ENCODE results near the gene HDGFL3. TPM values are rescaled to one million over a fixed set of nuclear protein-coding genes. Genes with fewer than 3 reads are reported as not detected.
A peak's percentile ranks its signal among the peaks of the same experiment; 100 is the strongest.
"Not testable (repeated sequence)": the region's sequence is repeated elsewhere in the genome, so short reads cannot be mapped to it uniquely, and the experiment has no call there.

The HDGFL3 gene
- 31.3 and 67.3 TPM in 2 replicates for total RNA-seq (2014; rRNA removed; shearing (Covaris generic))

DNA sequence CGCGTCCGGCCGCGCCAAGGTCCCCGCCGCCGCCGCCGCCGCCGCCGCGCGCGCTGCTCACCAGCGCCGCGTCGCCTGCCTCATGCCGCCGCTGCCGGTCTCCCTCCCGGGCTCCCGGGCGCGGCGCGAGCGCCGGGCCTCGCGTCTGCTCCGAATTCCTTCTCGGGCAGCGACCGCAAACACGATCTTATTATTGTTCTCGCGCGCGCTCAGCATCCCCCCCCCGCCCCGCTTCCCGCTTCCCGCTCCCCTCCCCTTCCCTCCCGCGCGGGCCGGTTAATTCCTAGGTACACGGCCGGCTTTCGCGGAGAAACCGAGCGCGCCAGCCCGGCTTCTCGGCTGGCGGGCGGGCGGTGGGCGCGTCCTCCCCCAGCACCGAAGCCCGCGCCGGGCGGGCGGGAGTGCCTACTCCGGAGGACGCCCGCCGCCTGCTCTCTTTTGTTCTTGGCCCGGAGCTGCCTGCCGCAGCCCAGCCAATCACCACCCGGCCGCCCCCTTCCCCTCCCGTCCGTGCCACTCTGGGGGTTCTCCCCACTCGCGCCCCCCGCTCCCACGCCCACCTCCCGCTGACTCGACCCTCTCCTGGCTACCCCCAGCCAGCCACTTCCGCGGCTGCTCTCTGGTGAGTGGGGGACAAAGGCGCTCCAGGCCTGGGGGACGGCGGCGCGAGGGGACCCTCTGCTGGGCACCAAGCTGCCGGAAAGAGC is at the start of gene HDGFL3:
HDGFL3 (minus strand) TSS at position 164 of the 707 bp plus-strand sequence. CDS start 409 bp downstream, outside the sequence.
- DNase-seq (ENCODE audit: low spot score), result peak; percentile 80
- in situ Hi-C loops (cut with HindIII; ENCODE audit: low sequenced_read_pairs), result no loop called here

DNA sequence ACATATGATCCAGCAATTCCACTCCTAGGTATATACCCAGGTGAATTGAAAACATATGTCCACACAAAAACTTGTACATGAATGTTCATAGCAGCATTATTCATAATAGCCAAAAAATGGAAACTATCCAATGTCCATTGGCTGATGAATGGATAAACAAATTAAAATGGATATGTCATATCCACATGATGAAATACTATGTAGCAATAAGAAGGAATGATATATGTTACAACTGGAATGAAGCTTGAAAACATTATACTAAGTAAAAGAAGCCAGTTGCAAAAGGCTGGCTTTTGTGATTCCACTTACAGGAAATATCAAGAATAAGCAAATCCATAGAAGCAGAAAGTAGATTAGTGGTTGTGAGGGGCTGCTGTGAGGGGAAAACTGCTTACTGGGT is 43.2 kb upstream of the HDGFL3 start:
- in situ Hi-C loops (cut with HindIII; ENCODE audit: low sequenced_read_pairs), result no loop called here
- no peak for DNase-seq (ENCODE audit: low spot score)

DNA sequence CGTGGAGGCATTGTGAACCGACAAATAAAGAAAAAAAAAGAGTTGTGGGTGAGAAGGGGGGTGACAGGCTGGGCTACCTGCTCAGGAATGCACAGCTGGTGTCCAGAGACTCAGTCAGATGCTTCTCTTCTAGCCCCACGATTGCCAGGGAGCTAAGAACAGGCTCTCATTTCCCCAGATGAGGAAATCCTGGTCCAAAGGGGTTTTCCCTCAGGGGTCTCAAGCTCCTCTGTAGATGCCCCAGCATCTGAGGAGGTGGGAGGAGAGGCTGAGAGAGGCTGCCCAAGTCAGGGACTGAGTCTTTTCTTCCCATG is 41.4 kb upstream of the HDGFL3 start:
- in situ Hi-C loops (cut with HindIII; ENCODE audit: low sequenced_read_pairs), result no loop called here
- DNase-seq (ENCODE audit: low spot score), result no peak

DNA sequence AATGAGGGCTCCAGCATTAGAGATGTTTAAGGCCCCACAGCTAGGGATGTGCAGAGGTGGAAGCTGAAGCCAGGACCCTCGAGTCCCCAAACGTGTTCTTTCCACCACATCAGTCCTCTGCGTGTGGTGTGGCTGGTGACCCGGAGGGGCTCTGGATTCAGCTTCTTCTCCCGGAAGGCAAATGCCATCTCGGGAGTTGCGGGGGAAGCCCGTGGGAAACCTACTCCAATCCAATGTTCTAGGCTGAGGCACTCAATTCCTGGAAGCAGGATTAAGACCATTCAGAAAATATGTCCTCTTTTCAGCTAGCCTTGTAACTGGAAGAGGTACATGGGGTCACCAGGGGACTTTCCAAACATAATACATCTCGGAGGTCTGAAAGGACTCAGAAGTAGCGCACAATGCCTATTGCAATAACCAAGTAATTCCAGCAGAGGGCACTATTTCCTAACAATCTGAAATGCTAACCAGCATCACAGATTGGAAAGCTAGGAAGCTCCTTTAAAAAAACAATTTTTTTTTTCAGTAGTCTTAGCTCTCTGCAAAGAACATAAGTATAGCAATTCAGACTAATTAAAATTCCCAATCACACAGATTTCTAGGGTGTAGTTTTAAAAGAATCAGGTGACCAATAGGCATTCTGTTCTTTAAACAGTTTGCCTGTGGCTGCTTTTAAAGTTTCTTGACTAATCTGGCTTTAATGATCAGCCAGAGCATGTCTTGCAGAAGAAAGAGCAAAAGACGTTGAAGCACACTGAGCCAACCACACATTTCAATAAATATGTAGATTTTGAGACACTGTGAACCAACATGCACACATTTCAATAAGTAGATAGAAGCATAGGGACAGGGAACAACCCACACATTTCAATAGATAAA is 40.8 kb upstream of the HDGFL3 start:
- peak; percentile 75 for DNase-seq (ENCODE audit: low spot score)
- in situ Hi-C loops (cut with HindIII; ENCODE audit: low sequenced_read_pairs), result no loop called here

DNA sequence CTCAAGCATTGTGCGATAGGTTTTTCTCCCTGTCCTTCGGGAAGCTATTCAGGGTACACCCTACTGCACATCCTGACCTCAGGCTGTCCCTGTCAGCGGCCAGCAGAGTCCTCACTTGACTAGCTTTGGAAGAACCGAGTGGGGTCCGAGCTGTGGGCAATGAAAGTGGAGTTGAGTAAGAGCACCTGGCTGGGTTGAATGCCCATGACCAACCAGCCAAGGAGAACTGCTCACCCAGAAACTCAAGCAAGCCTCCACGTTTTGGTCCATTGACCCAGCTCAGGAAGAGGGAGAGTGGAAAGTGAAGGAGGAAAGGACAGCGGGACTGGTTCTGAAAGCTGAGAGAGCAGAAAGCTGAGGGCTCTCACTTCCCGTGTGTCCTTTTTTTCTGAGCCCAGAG is 36.0 kb upstream of the HDGFL3 start:
- in situ Hi-C loops (cut with HindIII; ENCODE audit: low sequenced_read_pairs), result no loop called here
- no peak for DNase-seq (ENCODE audit: low spot score)

DNA sequence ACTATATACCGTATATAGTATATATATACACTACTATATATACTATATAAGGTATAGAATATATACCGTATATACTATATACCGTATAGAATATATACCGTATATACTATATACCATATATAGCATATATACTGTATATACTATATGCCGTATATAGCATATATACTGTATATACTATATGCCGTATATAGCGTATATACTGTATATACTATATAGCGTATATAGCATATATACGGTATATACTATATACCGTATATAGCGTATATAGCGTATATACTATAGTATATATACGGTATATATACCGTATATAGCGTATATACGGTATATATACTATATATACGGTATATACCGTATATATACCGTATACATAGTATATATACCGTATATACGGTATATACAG is 22.6 kb upstream of the HDGFL3 start:
- in situ Hi-C loops (cut with HindIII; ENCODE audit: low sequenced_read_pairs), result no loop called here
- no peak for DNase-seq (ENCODE audit: low spot score)

DNA sequence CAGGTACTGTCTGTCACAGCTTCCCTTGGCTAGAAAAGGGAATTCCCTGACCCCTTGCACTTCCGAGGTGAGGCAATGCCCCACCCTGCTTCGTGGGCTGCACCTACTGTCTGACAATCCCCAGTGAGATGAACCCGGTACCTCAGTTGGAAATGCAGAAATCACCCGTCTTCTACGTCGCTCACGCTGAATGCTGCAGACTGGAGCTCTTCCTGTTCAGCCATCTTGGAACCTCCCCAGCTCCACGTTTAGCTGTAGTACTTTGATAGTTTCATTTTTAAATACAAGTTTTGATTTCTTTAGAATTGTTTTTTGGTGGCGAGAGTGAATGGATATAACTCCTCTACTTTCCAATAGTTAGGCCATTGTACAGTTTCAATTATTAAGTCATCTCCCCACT is 17.8 kb upstream of the HDGFL3 start:
- DNase-seq (ENCODE audit: low spot score), result no peak
- in situ Hi-C loops (cut with HindIII; ENCODE audit: low sequenced_read_pairs), result no loop called here

DNA sequence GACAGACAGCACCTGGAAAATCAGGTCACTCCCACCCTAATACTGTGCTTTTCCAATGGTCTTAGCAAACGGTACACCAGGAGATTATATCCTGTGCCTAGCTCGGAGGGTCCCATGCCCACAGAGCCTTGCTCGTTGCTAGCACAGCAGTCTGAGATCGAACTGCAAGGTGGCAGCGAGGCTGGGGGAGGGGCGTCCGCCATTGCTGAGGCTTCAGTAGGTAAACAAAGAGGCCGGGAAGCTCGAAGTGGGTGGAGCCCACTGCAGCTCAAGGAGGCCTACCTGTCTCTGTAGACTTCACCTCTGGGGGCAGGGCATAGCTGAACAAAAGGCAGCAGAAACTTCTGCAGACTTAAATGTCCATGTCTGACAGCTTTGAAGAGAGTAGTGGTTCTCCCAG is 14.2 kb upstream of the HDGFL3 start:
- DNase-seq (ENCODE audit: low spot score); in situ Hi-C loops (cut with HindIII; ENCODE audit: low sequenced_read_pairs): not testable (repeated sequence)

DNA sequence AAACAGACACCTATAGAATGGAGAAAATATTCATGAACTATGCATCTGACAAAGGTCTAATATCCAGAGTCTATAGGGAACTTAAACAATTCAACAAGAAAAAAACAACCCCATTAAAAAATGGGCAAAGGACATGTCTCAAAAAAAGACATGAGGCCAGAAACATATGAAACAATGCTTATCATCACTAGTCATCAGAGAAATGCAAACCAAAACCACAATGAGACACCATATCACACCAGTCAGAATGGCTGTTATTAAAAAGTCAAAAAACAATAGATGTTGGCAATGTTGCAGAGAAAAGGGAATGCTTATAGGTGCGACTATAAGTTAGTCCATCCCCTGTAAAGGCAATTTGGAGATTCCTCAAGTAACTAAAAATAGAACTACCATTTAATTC is 11.4 kb upstream of the HDGFL3 start:
- in situ Hi-C loops (cut with HindIII; ENCODE audit: low sequenced_read_pairs), result no loop called here
- DNase-seq (ENCODE audit: low spot score), result no peak

DNA sequence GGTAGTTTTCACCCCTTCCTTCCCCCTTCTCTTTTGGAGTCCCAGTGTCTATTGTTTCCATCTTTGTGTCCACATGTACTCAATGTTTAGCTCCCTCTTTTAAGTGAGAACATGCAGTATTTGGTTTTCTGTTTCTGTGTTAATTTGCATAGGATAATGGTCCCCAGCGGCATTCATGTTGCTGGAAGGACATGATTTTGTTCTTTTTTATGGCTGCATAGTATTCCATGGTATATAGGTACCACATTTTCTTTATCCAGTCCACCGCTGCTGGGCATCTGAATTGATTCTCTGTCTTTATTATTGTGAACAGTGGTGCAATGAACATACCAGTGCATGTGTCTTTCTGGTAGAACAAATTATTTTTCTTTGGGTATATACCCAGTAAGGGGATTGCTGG is 7.7 kb upstream of the HDGFL3 start:
- in situ Hi-C loops (cut with HindIII; ENCODE audit: low sequenced_read_pairs), result no loop called here
- no peak for DNase-seq (ENCODE audit: low spot score)

DNA sequence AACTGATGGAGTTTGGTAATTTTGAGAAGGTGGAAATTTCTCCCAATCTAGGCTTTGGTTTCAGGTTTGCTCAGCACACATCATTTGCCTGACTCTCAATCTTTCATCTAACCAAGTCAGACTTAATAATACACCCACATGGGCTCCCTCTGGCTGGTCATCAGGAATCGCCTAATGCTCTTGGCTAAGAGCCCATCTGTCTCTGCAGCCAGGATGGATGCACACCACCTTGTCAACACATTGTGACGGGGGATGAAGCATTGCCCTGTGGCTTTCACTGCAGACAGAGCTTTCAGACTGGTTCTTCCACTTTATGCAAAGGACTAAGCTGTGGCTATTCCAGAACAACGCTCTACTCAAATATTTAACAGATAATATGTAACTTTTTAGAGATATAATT is 3.0 kb upstream of the HDGFL3 start:
- in situ Hi-C loops (cut with HindIII; ENCODE audit: low sequenced_read_pairs), result no loop called here
- peak; percentile 83 for DNase-seq (ENCODE audit: low spot score)

DNA sequence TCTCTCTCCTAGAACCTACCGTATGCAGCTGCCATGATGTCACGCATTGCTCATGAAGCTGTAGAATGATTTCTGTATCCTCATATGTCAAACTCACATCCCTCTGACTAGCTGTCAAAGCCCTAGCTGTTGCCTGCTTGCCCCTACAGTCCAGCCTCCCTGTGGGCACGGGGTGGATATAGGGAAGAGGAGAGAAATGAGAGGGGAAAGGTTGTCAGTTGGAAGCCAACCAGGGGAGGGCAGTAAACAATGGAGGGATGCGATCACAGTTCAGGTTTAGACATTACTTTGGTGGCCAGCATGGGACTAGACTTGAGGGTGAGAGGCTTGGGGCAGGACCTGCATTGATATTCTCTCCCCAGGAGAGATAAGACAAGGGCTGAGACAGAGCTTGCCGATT is 1.7 kb upstream of the HDGFL3 start:
- in situ Hi-C loops (cut with HindIII; ENCODE audit: low sequenced_read_pairs), result no loop called here

DNA sequence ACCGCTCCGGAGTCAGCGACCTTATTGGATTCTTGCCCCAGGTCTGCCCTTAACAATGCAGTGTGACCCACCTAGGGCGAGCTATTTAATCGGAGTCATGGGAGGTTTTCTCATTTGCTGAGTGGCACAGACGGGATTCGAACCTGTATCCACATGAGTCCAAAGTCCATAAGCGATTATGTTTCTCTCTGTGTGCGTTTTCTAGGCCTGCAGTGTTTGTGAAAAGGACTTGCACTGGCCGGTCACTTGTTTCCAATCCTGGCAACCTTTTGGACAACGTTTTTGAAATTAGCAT is 691 bp upstream of the HDGFL3 start:
- DNase-seq (ENCODE audit: low spot score), result peak; percentile 32
- in situ Hi-C loops (cut with HindIII; ENCODE audit: low sequenced_read_pairs), result no loop called here

More for the DNA sequence above, 1.7 kb upstream of the HDGFL3 start:
- no peak for DNase-seq (ENCODE audit: low spot score)

DNA sequence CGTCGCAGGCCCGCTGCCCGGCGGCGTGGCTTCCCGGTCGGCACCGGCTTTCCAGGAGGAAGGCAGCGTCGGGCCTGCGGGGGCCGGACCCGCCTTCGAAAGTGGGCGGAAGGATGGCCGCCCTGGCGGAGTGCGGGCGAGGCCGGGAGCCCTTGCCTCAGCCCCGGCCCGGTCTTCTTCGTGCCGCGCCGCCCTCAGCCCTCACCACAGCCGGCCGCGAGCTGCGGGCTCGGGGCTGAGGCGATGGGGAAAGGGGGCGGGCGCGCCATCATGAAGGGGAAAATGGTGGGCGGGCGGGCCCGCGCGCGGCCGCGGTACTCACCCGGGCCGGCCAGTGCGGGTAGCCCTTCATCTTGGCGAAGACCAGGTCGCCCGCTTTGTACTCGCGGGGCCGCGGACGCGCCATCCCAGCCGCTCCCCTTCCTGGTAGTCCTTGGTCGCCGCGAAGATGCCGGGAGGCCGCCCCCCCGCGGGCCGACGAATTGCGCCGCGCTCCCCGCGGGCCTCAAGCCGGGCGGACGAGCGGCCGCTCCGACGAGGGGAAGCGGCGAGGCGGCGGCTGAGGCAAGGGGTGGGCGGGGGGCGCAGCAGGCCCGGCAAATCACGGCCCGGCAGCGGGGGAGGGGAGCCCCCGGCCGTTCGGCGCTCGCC is 489 bp downstream of the HDGFL3 start:
- in situ Hi-C loops (cut with HindIII; ENCODE audit: low sequenced_read_pairs), result no loop called here
- DNase-seq (ENCODE audit: low spot score), result peak; percentile 42

DNA sequence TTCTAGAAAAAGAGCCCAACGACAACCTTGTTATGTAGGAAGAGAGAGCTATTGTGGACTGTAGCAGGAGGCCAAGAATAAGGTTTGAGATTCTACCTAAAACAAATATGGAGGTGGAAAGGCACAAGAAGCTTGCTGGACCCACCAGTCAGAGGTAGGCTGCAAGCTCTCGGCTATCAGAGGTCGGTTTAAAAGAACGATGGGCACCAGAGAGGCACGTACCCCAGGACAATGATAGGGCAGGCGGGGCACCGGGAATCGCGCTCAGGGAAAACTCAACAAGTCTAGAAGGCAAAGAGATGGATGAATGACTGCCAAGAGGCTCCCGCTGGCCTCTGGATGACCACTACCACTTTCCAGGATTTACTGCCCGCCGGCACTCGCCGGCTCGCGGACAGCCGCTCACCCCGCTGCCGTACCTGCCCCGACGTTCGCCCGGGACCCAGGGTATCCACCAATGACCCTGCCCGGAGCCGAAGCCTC is 1.1 kb downstream of the HDGFL3 start:
- in situ Hi-C loops (cut with HindIII; ENCODE audit: low sequenced_read_pairs), result no loop called here
- peak; percentile 37 for DNase-seq (ENCODE audit: low spot score)

DNA sequence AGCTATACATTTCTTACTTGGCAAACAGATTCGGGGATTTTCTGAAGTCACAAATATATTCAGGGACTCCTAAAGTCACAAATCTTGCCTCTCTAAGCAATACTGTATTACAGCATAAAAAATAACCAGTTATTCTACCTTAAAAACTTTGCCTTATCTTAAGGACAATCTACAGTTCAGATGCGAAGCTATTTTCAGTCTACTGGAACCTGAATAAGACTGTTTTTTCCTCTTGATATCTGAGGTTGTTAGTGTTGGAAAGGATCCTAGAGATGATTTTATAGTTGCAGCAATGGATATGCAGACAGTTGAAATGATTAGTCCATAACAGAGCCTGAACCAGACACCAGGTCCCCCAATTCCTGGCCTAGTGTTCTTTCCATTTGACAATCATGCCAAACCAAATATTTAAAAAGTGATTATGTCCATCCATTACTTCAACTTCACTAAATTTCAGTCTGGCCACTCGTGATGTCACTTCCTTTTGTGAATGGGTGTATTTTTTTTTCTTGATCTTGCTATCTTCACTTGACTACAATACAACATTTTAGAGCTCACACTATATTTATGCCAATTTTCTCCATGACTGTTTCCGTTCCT is 1.8 kb downstream of the HDGFL3 start:
- in situ Hi-C loops (cut with HindIII; ENCODE audit: low sequenced_read_pairs), result no loop called here
- peak; percentile 30 for DNase-seq (ENCODE audit: low spot score)

DNA sequence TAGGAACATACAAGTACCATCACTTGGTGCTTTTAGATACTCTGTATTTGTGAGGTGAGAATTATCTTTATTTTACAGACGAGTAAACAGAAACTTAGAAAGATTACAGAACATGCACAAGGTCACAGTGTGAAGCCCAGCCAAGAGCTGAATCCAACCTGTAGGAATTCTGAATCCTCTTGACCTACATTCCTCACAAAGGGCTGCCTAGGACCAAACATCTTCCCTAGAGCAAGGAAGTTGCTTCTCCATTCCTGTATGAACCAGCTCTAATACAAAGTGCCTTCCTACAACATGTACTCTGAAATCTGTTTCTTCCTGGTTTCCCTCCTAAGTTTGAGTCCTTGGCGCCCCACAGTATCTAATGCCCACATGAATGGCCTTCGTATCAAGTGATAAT is 2.9 kb downstream of the HDGFL3 start:
- in situ Hi-C loops (cut with HindIII; ENCODE audit: low sequenced_read_pairs), result no loop called here
- DNase-seq (ENCODE audit: low spot score), result peak; percentile 35

DNA sequence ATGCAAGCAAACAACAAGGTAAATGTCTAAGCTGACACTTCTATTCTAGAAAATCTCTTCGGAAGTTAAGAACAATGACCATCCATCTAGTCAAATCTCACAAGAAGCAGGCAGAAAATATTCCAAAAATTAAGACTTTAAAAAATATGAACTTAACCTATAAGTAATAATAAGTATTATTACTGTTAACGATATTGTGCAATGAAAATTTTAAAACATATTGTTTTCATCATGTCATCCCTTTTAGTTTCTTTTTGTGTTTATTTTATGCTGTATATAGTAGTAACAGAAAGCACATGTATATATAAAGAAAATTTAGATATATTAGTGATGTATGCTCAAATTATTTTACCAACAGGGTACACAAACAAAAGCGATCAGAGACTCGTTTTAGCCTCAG is 4.1 kb downstream of the HDGFL3 start:
- in situ Hi-C loops (cut with HindIII; ENCODE audit: low sequenced_read_pairs), result no loop called here
- DNase-seq (ENCODE audit: low spot score), result no peak

DNA sequence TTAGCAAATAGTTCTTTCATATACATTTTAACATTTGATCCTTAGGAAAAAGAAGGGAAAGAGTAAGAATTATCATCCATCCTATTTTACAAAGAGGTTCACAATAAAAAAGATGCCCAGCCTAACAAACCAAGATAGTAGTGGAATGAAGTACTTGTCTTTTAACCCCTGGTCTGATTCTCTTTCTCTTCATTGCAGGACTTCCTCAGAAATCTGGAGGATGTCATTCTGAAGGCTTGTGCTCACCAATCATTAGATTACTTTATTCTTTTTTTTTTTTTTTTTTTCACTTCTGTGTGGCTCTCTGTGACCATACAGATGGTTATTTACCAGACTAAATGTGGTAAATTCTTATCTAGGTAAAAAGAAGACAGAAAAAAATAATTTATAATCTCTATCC is 7.0 kb downstream of the HDGFL3 start:
- DNase-seq (ENCODE audit: low spot score), result no peak
- in situ Hi-C loops (cut with HindIII; ENCODE audit: low sequenced_read_pairs), result no loop called here

DNA sequence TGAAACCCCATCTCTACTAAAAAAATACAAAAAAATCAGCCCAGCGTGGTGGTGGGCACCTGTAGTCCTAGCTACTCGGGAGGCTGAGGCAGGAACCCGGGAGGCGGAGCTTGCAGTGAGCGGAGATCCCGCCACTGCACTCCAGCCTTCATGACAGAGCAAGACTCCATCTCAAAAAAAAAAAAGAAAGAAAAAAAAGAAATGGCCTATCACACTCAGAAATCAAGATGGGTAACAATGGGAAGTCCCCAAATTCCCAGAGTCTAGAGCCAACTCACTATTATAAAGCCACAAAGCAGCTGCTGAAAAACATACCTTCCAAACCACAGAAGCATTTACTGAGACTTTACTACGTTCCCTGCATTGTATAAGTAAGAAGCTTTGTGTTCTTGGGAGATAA is 7.5 kb downstream of the HDGFL3 start:
- DNase-seq (ENCODE audit: low spot score), result no peak
- in situ Hi-C loops (cut with HindIII; ENCODE audit: low sequenced_read_pairs), result no loop called here
